Globus pallidus (tissue), 1 donor: Measurements from ENCODE around the gene MTR.

ENCODE experiments used
- DNase-seq: peaks from one replicate; pipeline ENCODE4 v3.0.0-alpha.2; 2015; ENCODE audit warnings: low spot score

The MTR gene

GRCh38 chr1:236952246-236953003 lies 157.3 kb downstream of the MTR start:
- DNase-seq: no peak

- DNase-seq: no peak
Measured at GRCh38 chr1:236953151-236953700, 158.1 kb downstream of the MTR start.
